MG63 (cell line): ENCODE measurements around the gene ENPP3. TPM values are rescaled to one million over a fixed set of nuclear protein-coding genes. Genes with fewer than 3 reads are reported as not detected.
A peak's percentile ranks its signal among the peaks of the same experiment; 100 is the strongest.

Experiments
- DNase-seq: peaks from one replicate; pipeline ENCODE4 v3.0.0-alpha.2; 2020
- H3K27me3 ChIP-seq: fragments of 250-450 bp; sonication (Bioruptor Pico); 2 replicates; pipeline ENCODE4 v1.5.1; 2020; ENCODE audit warnings: mild to moderate bottlenecking, moderate library complexity
- H3K36me3 ChIP-seq: fragments of 250-450 bp; sonication (Bioruptor Pico); 2 replicates; pipeline ENCODE4 v1.5.1; 2020; ENCODE audit warnings: mild to moderate bottlenecking, moderate library complexity
- H3K4me3 ChIP-seq: fragments of 250-450 bp; sonication (Bioruptor Pico); 2 replicates; pipeline ENCODE4 v1.5.1; 2020; ENCODE audit warnings: mild to moderate bottlenecking, moderate library complexity
- H3K9me3 ChIP-seq: fragments of 250-450 bp; sonication (Bioruptor Pico); 2 replicates; pipeline ENCODE4 v1.5.1; 2020; ENCODE audit warnings: mild to moderate bottlenecking, moderate library complexity
- total RNA-seq: library from RNA; depleted of rRNA; stranded (reverse); fragments of >200 nt; shearing (Covaris generic); gene quantifications from 2 replicates; pipeline ENCODE4 v1.2.3, GENCODE V29; 2014; ENCODE audit warnings: low replicate concordance

The ENPP3 gene
- total RNA-seq, 1 experiment from 2014 or later, result not detected

DNA sequence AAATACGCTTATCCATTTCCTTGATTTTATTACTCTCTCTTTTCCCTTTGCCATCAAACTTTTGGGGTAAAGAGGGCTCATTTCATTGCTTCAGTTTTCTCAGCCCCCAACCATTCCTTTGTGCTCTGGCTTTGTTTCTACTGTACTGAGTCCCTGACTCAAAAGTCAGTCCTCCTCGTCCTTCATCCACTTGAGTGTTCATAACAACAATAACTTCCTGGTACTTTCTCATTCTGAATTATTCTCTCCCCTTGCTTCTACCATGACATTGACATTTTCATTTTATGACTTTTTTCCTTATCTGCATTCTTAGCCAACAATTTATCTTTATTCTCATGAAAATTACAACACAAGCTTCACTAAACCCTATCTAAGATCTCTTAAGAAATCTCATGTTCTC is 911 bp downstream of the ENPP3 start:
- Histone ChIP-seq H3K4me3 (no peak overlapping the region), H3K27me3 (peaks cover 8% of the 10 kb centered on the region; the same call in 1 of the 2 replicates)
- no peak for DNase-seq

GRCh38 chr6:131640100-131640499 is 3.0 kb downstream of the ENPP3 start:
- Histone ChIP-seq H3K36me3 (no peaks in the 10 kb centered on the region), H3K4me3 (no peak overlapping the region), H3K9me3 (no peaks in the 10 kb centered on the region), H3K27me3 (peaks cover 6% of the 10 kb centered on the region; the same call in 1 of the 2 replicates)
- no peak for DNase-seq

More for the DNA sequence above, 911 bp downstream of the ENPP3 start:
- Histone ChIP-seq H3K36me3 (no peaks in the 10 kb centered on the region), H3K9me3 (no peaks in the 10 kb centered on the region)

DNA sequence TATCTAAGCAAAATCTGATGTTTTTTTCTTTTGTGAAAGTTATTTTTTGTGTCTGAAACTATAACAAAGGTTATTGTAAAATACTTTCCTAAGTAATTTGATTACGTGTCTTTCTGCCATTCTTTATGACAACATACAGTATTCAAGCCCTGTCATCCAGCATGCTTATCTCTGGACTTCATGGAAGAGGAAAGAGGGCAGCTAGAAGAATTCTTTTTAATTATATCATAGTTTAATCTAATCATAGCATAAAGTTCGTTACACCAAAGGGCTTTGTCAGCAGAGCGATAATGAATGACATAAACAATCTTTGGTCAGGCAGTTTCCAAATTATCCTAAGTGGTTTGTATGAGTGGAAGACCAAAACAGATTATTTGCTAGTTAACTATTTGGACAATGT is 3.5 kb downstream of the ENPP3 start:
- Histone ChIP-seq H3K9me3 (no peaks in the 10 kb centered on the region), H3K27me3 (peaks cover 6% of the 10 kb centered on the region; the same call in 1 of the 2 replicates), H3K36me3 (no peaks in the 10 kb centered on the region), H3K4me3 (no peak overlapping the region)
- no peak for DNase-seq

GRCh38 chr6:131641554-131641953 is 4.5 kb downstream of the ENPP3 start:
- no peak overlapping the region for H3K4me3 ChIP-seq
- no peak for DNase-seq
- H3K9me3 ChIP-seq, result no peaks in the 10 kb centered on the region
- H3K27me3 ChIP-seq, result peaks cover 6% of the 10 kb centered on the region; the same call in 1 of the 2 replicates
- no peaks in the 10 kb centered on the region for H3K36me3 ChIP-seq

DNA sequence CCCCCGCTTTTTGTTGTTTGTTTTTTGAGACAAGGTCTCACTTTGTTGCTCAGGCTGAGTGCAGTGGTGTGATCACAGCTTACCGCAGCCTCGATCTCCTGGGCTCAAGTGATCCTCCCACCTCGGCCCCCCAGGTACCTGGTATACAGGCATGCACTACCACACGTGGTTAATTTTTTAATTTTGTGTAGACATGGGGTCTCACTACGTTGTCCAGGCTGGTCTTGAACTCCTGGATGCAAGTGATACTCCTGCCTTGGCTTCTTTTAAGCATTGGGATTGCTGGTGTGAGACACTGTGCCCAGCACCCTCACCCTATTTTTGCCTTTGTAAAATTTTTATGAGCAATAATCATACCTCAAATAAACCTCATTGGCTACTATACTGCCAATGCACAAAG is 5.5 kb downstream of the ENPP3 start:
- Histone ChIP-seq H3K4me3 (no peak overlapping the region), H3K9me3 (no peaks in the 10 kb centered on the region), H3K36me3 (no peaks in the 10 kb centered on the region), H3K27me3 (peaks cover 6% of the 10 kb centered on the region; the same call in 1 of the 2 replicates)
- no peak for DNase-seq

DNA sequence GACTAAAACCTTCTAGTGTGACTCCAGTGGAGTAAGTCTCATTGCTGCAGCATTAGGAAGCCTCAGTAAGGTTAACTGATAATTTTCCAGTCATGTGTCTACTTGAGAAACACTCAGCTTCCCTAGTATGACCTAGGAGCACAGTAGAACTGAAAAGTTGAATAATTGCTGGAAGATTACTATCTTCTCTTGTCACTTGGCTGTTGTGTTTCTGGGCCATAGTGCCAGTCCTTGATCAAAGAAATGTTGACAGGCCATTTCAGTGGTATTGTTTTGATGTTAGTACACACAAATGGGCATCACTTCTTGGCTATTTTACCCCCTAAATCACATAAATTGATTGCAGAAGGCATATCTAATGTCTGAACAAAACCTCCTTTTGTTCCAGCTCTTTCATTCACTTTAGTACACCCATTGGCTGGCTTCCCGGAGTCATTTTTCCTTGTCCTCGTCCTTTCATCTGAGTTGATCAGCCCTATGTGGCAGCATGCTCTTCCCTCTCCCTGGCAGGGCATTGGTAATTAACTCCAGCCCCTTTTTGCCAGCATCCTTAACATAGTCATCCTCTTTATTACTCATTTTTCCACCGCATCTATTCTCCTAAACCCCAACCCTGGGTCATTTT is 6.0 kb downstream of the ENPP3 start:
- Histone ChIP-seq H3K36me3 (no peaks in the 10 kb centered on the region), H3K27me3 (peaks cover 3% of the 10 kb centered on the region; the same call in 1 of the 2 replicates), H3K4me3 (no peak overlapping the region), H3K9me3 (no peaks in the 10 kb centered on the region)
- no peak for DNase-seq

DNA sequence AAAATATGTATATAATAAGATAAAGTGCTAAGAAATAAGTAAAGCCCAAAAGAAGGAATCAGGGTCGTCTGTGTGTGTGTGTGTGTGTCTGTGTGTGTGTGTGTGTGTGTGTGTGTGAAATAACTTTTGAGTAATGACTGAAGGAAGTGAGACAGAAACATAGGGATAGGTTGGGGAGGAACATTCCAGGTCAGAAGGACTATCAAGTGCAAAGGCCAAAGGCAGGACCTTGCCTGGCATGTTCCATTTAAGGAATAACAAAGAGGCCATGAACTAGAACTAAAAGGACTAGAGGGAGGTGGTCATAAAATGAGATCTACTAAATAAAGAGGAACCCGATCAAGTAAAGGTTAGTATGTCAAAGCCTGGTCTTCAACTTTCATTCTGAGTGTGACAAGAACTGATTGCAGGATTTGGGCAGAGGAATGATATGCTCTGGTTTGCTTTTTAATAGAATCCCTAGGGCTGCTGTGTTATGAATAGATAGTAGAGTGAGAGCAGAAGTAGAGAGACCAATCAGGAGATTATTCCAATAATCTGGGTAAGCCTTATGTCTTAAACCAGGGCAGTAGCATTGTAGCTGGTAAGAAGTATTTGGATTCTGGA is 6.9 kb downstream of the ENPP3 start:
- H3K4me3 ChIP-seq, result no peak overlapping the region
- H3K9me3 ChIP-seq, result no peaks in the 10 kb centered on the region
- no peak for DNase-seq
- H3K27me3 ChIP-seq, result peaks cover 3% of the 10 kb centered on the region; the same call in 1 of the 2 replicates
- no peaks in the 10 kb centered on the region for H3K36me3 ChIP-seq

- Histone ChIP-seq H3K4me3 (no peak overlapping the region), H3K27me3 (peaks cover 6% of the 10 kb centered on the region), H3K36me3 (no peaks in the 10 kb centered on the region), H3K9me3 (no peaks in the 10 kb centered on the region)
- no peak for DNase-seq
These were observed 7.8 kb downstream of the ENPP3 start for GRCh38 chr6:131644921-131645320.

DNA sequence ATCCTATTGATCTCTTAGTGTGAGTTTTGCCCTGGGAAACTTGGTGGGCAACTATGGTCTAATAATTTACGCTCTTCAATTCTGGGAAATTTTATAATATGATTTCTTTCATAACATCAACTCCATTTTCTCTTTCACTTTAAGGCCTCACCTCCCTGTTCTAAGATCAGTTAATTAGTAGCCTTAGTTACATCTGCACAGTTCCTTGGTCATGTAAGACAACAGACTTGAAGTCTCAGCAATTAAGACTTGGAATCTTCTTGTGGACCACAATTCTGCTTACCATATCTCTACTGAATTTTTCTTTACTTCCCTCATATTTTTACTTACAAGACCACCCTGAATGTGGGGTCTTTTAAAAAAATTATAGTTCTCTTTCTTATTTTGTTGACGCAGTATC is 8.7 kb downstream of the ENPP3 start:
- no peak overlapping the region for H3K4me3 ChIP-seq
- no peaks in the 10 kb centered on the region for H3K9me3 ChIP-seq
- peaks cover 4% of the 10 kb centered on the region for H3K27me3 ChIP-seq
- no peaks in the 10 kb centered on the region for H3K36me3 ChIP-seq
- no peak for DNase-seq

- no peaks in the 10 kb centered on the region for H3K36me3 ChIP-seq
- peaks cover 3% of the 10 kb centered on the region; the same call in 1 of the 2 replicates for H3K27me3 ChIP-seq
- no peak for DNase-seq
- no peak overlapping the region for H3K4me3 ChIP-seq
- H3K9me3 ChIP-seq, result no peaks in the 10 kb centered on the region
These were observed 9.2 kb downstream of the ENPP3 start for GRCh38 chr6:131646249-131646670.

- Histone ChIP-seq H3K4me3 (no peak overlapping the region), H3K27me3 (peaks cover 3% of the 10 kb centered on the region; the same call in 1 of the 2 replicates), H3K36me3 (no peaks in the 10 kb centered on the region), H3K9me3 (no peaks in the 10 kb centered on the region)
- DNase-seq, result no peak
These were observed 14.7 kb downstream of the ENPP3 start for GRCh38 chr6:131651782-131652181.

GRCh38 chr6:131652472-131652871 is 15.4 kb downstream of the ENPP3 start:
- Histone ChIP-seq H3K9me3 (no peaks in the 10 kb centered on the region), H3K4me3 (no peak overlapping the region), H3K27me3 (peaks cover 3% of the 10 kb centered on the region; the same call in 1 of the 2 replicates), H3K36me3 (no peaks in the 10 kb centered on the region)
- DNase-seq, result peak; percentile 33

DNA sequence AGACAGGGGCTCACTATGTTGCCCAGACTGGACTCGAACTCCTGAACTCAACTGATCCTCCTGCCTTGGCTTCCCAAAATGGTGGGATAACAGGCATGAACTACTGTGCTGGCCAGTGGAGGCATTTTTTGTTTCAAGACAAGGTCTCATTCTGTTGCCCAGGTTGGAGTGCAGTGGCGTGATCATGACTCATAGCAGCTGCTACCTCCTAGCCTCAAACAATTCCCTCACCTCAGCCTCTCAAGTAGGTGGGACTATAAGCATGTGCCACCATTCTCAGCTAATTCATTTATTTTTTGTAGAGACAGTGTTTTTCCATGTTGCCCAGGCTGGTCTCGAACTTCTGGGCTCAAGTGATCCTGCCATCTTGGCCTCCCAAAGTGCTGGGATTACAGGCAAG is 17.2 kb downstream of the ENPP3 start:
- DNase-seq, result no peak
- Histone ChIP-seq H3K9me3 (no peaks in the 10 kb centered on the region), H3K27me3 (peaks cover 1% of the 10 kb centered on the region; the same call in 1 of the 2 replicates), H3K4me3 (no peak overlapping the region), H3K36me3 (no peaks in the 10 kb centered on the region)

GRCh38 chr6:131655387-131655786 is 18.3 kb downstream of the ENPP3 start:
- DNase-seq, result no peak

GRCh38 chr6:131655951-131656350 is 18.8 kb downstream of the ENPP3 start:
- Histone ChIP-seq H3K27me3 (no peaks in the 10 kb centered on the region), H3K36me3 (no peaks in the 10 kb centered on the region), H3K9me3 (no peaks in the 10 kb centered on the region), H3K4me3 (no peak overlapping the region)
- no peak for DNase-seq

More at GRCh38 chr6:131655387-131655786, 18.3 kb downstream of the ENPP3 start:
- Histone ChIP-seq H3K9me3 (no peaks in the 10 kb centered on the region), H3K36me3 (no peaks in the 10 kb centered on the region), H3K27me3 (no peaks in the 10 kb centered on the region), H3K4me3 (no peak overlapping the region)

GRCh38 chr6:131656667-131657066 is 19.6 kb downstream of the ENPP3 start:
- H3K27me3 ChIP-seq, result no peaks in the 10 kb centered on the region
- H3K36me3 ChIP-seq, result no peaks in the 10 kb centered on the region
- no peak for DNase-seq
- H3K9me3 ChIP-seq, result no peaks in the 10 kb centered on the region
- H3K4me3 ChIP-seq, result no peak overlapping the region

DNA sequence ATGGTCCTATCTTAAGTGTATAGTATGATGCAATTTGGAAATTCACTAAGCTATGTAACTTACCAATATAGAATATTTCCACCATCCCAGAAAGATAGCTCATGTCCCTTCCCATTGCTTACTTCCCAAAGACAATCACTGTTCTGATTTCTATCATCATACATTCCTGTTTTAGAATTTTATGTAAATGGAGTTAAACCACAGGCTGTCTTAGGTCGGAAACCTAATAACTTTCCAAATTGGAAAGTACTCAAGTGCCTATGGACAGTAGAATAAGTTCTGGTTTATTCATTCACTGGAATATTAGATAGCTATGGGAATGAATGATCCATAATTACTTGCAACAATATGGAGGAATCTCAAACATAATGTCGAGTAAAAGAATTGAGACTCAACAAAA is 20.1 kb downstream of the ENPP3 start:
- no peak for DNase-seq
- no peak overlapping the region for H3K4me3 ChIP-seq
- H3K27me3 ChIP-seq, result no peaks in the 10 kb centered on the region
- H3K36me3 ChIP-seq, result no peaks in the 10 kb centered on the region
- H3K9me3 ChIP-seq, result no peaks in the 10 kb centered on the region

- peak; percentile 74 for DNase-seq
- Histone ChIP-seq H3K9me3 (no peaks in the 10 kb centered on the region), H3K4me3 (no peak overlapping the region), H3K27me3 (no peaks in the 10 kb centered on the region), H3K36me3 (no peaks in the 10 kb centered on the region)
These were observed 20.6 kb downstream of the ENPP3 start for GRCh38 chr6:131657630-131658111.
